Smooth muscle cell (in vitro differentiated cells): ENCODE measurements around the gene TOX3. TPM values are rescaled to one million over a fixed set of nuclear protein-coding genes. Genes with fewer than 3 reads are reported as not detected.

Experiments
- DNase-seq: peaks from one replicate; lab custom pipeline; 2025; ENCODE audit not compliant: unreplicated experiment; lab: John Stamatoyannopoulos, UW
- H2AFZ ChIP-seq: fragments of 200-600 bp; sonication (generic); 2 replicates; pipeline ENCODE4 v1.6.0; 2016; ENCODE audit warnings: antibody characterized with exemption, low read depth, mild to moderate bottlenecking
- H3F3A ChIP-seq: fragments of 200-600 bp; sonication (generic); 2 replicates; pipeline ENCODE4 v1.6.0; 2017; ENCODE audit warnings: antibody characterized with exemption, low read depth
- H3K27ac ChIP-seq: fragments of 200-600 bp; sonication (generic); 2 replicates; pipeline ENCODE4 v1.5.1; 2016; ENCODE audit warnings: low read depth, mild to moderate bottlenecking
- H3K27me3 ChIP-seq: fragments of 200-600 bp; sonication (generic); 2 replicates; pipeline ENCODE4 v1.6.1; 2016; ENCODE audit warnings: low read depth, mild to moderate bottlenecking
- H3K36me3 ChIP-seq: fragments of 200-600 bp; sonication (generic); 2 replicates; pipeline ENCODE4 v1.5.1; 2016; ENCODE audit warnings: low read depth
- H3K4me1 ChIP-seq: fragments of 200-600 bp; sonication (generic); 2 replicates; pipeline ENCODE4 v1.5.1; 2016; ENCODE audit warnings: low read depth
- H3K4me2 ChIP-seq: fragments of 200-600 bp; sonication (generic); 2 replicates; pipeline ENCODE4 v1.6.0; 2016; ENCODE audit warnings: mild to moderate bottlenecking
- H3K4me3 ChIP-seq: fragments of 200-600 bp; sonication (generic); 2 replicates; pipeline ENCODE4 v1.5.1; 2016; ENCODE audit warnings: mild to moderate bottlenecking
- H3K79me2 ChIP-seq: fragments of 200-600 bp; sonication (generic); 2 replicates; pipeline ENCODE4 v1.6.0; 2016; ENCODE audit warnings: low read depth, mild to moderate bottlenecking
- H3K9ac ChIP-seq: fragments of 200-600 bp; sonication (generic); 2 replicates; pipeline ENCODE4 v1.6.0; 2016; ENCODE audit warnings: low read depth
- H3K9me3 ChIP-seq: fragments of 200-600 bp; sonication (generic); replicated peaks from 2 replicates; pipeline ENCODE4 v1.5.1; 2016; ENCODE audit warnings: low read depth
- H4K20me1 ChIP-seq: fragments of 200-600 bp; sonication (generic); 2 replicates; pipeline ENCODE4 v1.6.0; 2016; ENCODE audit warnings: low read depth
- WGBS: methylation state at CpG from one replicate; pipeline ENCODE4 v1.1.7; 2016; ENCODE audit warnings: low lambda C conversion rate; 5-methylcytosine and 5-hydroxymethylcytosine counted together
- polyA plus RNA-seq: library from polyadenylated mRNA; unstranded; fragments of >200 nt; fragmentation: Nextera tagmentation; extraction: Ambion mirVana; gene quantifications from 2 replicates; pipeline ENCODE4 v1.2.1, GENCODE V29; 2016
- total RNA-seq: library from RNA; depleted of rRNA; stranded (reverse); fragments of >200 nt; gene quantifications from 2 replicates; pipeline ENCODE4 v1.2.3, GENCODE V29; 2014
- TF ChIP-seq, protein P1 (sequence below): fragments of 200-600 bp; sonication (generic); IDR thresholded peaks from 2 replicates; pipeline ENCODE4 v1.5.1; 2017; ENCODE audit warnings: borderline replicate concordance, mild to moderate bottlenecking, antibody characterized with exemption; ENCODE audit not compliant: insufficient read depth, poor library complexity, severe bottlenecking

The TOX3 gene
- total and polyA plus RNA-seq, 2 experiments from 2014 or later: 0.18 to 0.49 TPM

DNA sequence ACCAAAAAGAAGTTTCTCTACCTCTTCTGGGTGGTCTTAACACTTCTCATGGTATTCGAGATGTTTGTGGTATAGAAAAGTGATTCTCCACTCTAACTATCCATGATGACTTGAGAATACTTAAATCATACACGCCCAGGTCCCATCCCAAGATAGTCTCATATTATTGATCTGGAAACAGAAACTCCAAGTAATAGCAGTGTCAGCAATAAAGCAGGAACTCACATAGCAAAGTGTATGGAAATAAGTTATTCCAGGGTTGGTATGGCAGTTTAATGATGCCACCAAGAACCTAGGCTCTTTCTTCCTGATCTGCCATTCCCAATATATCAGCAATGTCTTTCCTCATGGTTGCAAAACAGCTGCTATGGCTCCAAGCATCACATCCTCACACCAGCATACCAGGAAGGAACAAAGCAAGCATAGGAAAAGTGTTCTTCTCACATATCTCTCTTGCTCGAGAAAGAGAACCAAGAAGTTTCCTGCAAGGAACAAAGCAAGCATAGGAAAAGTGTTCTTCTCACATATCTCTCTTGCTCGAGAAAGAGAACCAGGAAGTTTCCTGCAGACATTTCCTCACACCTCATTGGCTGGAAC lies 23.6 kb upstream of the TOX3 start:
- H3K27me3 ChIP-seq: peaks cover 7% of the 10 kb centered on the region
- no peaks in the 10 kb centered on the region for H3K36me3 ChIP-seq
- H3K4me3 ChIP-seq: no peak overlapping the region
- no peak overlapping the region for H2AFZ ChIP-seq
- H4K20me1 ChIP-seq: no peaks in the 10 kb centered on the region
- H3K4me1 ChIP-seq: no peaks in the 10 kb centered on the region
- no peak overlapping the region for H3K9ac ChIP-seq
- no peak overlapping the region for H3K27ac ChIP-seq
- H3K79me2 ChIP-seq: no peaks in the 10 kb centered on the region
- no peaks in the 10 kb centered on the region for H3K9me3 ChIP-seq
- no peak for DNase-seq
- no peak overlapping the region for H3K4me2 ChIP-seq
- H3F3A ChIP-seq: no peaks in the 10 kb centered on the region
- TF ChIP-seq, protein P1, sequence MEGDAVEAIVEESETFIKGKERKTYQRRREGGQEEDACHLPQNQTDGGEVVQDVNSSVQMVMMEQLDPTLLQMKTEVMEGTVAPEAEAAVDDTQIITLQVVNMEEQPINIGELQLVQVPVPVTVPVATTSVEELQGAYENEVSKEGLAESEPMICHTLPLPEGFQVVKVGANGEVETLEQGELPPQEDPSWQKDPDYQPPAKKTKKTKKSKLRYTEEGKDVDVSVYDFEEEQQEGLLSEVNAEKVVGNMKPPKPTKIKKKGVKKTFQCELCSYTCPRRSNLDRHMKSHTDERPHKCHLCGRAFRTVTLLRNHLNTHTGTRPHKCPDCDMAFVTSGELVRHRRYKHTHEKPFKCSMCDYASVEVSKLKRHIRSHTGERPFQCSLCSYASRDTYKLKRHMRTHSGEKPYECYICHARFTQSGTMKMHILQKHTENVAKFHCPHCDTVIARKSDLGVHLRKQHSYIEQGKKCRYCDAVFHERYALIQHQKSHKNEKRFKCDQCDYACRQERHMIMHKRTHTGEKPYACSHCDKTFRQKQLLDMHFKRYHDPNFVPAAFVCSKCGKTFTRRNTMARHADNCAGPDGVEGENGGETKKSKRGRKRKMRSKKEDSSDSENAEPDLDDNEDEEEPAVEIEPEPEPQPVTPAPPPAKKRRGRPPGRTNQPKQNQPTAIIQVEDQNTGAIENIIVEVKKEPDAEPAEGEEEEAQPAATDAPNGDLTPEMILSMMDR: no peak
- WGBS: 82% methylated on average over 4 of the region's 4 CpGs

DNA sequence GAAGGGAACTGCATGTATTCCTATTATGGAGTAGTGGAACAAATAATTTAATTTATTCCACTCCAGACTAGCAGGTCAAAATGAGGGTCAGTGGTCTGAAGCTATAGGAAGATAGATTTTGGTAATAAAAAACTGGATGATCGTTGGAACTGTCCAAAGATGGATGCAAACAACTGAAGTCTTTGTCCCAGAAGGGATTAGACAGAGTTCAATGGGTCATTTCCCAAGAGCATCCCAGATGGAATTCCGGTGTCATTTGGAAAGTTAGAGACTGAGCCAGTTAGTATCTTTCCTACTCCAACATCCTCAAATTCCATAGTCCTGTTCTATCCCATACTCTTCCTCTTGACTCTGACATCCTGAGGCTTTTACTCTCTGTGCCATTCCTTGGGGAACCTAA lies 22.8 kb upstream of the TOX3 start:
- TF ChIP-seq, protein P1: no peak

DNA sequence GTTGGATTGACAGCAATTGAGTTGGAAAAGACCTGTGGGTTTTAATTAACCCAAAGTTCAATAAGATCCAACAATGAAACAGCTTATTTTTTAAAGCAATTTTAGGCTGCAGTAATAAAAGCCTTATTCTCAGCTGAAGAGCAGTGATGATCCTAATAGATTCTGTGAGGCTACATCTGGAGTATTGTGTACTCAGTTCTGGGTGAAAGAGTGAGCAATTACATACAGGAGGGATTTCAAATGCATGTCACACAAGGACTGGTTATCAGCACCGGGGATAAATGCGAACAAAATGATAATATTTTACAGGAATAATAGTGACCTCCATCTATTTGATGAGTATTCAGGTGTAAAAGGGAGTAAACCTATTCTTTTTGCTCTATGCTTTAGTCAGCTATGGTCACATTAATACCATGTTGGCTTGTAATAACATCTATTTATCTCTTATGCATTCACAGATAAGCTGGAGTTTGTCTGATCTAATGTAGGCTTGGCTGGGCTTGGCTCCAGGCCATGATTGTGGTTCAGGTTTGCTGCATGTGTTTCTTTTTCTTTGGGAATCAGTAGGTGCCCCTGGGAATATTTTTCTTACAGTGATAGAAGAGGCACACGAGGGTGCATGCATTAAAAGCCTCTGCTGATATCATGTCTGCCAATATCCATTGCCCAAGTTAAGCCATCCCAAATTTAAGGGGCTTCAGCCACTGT lies 22.2 kb upstream of the TOX3 start:
- no peaks in the 10 kb centered on the region for H3F3A ChIP-seq
- 81% methylated on average over 3 of the region's 3 CpGs for WGBS
- H2AFZ ChIP-seq: no peak overlapping the region
- H3K4me1 ChIP-seq: no peaks in the 10 kb centered on the region
- H3K9me3 ChIP-seq: no peaks in the 10 kb centered on the region
- TF ChIP-seq, protein P1: no peak
- no peak for DNase-seq
- H3K4me3 ChIP-seq: no peak overlapping the region
- no peak overlapping the region for H3K27ac ChIP-seq
- no peaks in the 10 kb centered on the region for H4K20me1 ChIP-seq
- peaks cover 7% of the 10 kb centered on the region for H3K27me3 ChIP-seq
- no peak overlapping the region for H3K4me2 ChIP-seq
- no peaks in the 10 kb centered on the region for H3K79me2 ChIP-seq
- H3K9ac ChIP-seq: no peak overlapping the region
- H3K36me3 ChIP-seq: no peaks in the 10 kb centered on the region

More for the DNA sequence above, 22.8 kb upstream of the TOX3 start:
- Histone ChIP-seq H3F3A (no peaks in the 10 kb centered on the region), H2AFZ (no peak overlapping the region), H4K20me1 (no peaks in the 10 kb centered on the region), H3K79me2 (no peaks in the 10 kb centered on the region), H3K9me3 (no peaks in the 10 kb centered on the region), H3K4me1 (no peaks in the 10 kb centered on the region), H3K36me3 (no peaks in the 10 kb centered on the region), H3K9ac (no peak overlapping the region), H3K27ac (no peak overlapping the region), H3K27me3 (peaks cover 7% of the 10 kb centered on the region), H3K4me2 (no peak overlapping the region), H3K4me3 (no peak overlapping the region)
- no peak for DNase-seq
- WGBS: 96% methylated on average over 2 of the region's 2 CpGs

DNA sequence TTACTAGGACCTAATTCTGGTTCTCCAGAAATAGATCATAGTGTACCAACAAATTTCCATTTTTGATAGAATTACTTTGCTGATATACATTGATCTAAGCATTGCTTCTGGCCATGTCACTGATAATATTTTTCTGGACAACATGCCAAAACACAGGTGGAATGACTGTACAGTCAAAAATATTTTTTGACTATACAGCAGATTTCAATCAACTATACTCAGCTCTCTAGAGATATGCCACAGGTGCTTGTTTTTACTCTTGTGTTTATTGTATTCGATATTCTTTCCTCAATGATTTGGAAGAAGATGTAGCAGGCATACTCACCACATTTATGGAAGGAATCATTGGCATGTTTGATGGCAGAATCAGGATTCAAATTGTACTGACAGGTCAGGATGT lies 21.6 kb upstream of the TOX3 start:
- Histone ChIP-seq H3K36me3 (no peaks in the 10 kb centered on the region), H4K20me1 (no peaks in the 10 kb centered on the region), H3K27ac (no peak overlapping the region), H3F3A (no peaks in the 10 kb centered on the region), H3K4me3 (no peak overlapping the region), H3K27me3 (peaks cover 7% of the 10 kb centered on the region), H2AFZ (no peak overlapping the region), H3K9me3 (no peaks in the 10 kb centered on the region), H3K4me1 (no peaks in the 10 kb centered on the region), H3K9ac (no peak overlapping the region), H3K79me2 (no peaks in the 10 kb centered on the region), H3K4me2 (no peak overlapping the region)
- DNase-seq: no peak
- TF ChIP-seq, protein P1: no peak
- 83% methylated on average over 1 of the region's 1 CpG for WGBS
